Measurements from ENCODE around the gene ABCA1.

ABCA1 gene

DNA sequence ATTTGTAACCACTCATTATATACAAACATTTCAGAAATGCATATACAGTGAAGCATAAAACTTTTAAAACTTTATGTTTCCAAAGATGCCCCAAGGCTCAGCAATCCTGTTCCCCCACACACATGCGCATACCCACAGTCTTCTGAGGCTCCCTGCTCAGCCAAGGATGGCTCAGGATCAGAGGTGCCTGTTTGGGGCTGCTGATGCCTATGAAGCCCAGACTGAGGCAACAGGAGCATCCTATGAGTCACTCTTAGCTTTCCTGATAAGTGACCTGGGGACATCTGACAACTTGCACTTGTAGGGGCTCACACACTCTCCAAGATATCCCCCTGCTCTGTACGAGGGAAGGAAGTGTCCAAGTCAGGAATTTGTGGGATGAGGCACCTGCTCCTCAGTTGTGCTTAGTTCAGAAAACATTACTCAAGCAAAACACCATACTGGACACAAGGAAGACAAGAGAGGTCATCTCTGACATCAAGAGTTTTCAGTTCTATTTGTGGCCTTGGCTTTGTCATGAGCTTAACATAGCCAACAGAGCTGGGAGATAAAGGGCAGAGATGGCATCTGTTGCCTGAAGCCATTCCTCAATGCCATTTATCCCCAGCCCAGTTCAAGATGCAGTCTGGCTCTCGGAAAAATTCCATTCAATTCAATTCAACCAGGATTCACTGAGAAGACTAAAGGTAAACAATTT, 101.7 kb downstream of the ABCA1 start:
- Histone ChIP-seq H3K4me3 (ENCODE audit: control insufficient read depth in 1 of 7, extremely low read depth in 1 of 7, insufficient read depth in 4 of 7, low read depth in 2 of 7, low read length in 6 of 7) (no peak overlapping the region), H3K27ac (ENCODE audit: insufficient read depth in 1 of 2, low read depth in 1 of 2, low read length in 2 of 2, poor library complexity in 1 of 2, severe bottlenecking in 2 of 2) (no peak overlapping the region), H3K9me3 (ENCODE audit: control extremely low read depth in 1 of 5, control insufficient read depth in 4 of 5, insufficient read depth in 2 of 5, low read depth in 1 of 5, low read length in 4 of 5) (no peaks in the 10 kb centered on the region), H3K4me1 (ENCODE audit: control extremely low read depth in 1 of 4, control insufficient read depth in 4 of 4, insufficient read depth in 4 of 4, low read length in 3 of 4) (peaks cover 3 to 20% (median 12%) of the 10 kb centered on the region in 4 experiments), H3K27me3 (replicated peaks in 2 of 5; ENCODE audit: control insufficient read depth in 4 of 5, insufficient read depth in 5 of 5, low read length in 4 of 5) (no peaks in the 10 kb centered on the region), H3K36me3 (ENCODE audit: control insufficient read depth in 4 of 4, insufficient read depth in 4 of 4, low read length in 3 of 4) (peaks cover 12 to 39% (median 23%) of the 10 kb centered on the region in 4 experiments)
- 100% methylated on average over 1 of the region's 3 CpGs for WGBS (ENCODE audit: insufficient coverage)
- CTCF ChIA-PET: no interaction called here
- POLR2A ChIA-PET: no interaction called here
- DNase-seq: no peak

DNA sequence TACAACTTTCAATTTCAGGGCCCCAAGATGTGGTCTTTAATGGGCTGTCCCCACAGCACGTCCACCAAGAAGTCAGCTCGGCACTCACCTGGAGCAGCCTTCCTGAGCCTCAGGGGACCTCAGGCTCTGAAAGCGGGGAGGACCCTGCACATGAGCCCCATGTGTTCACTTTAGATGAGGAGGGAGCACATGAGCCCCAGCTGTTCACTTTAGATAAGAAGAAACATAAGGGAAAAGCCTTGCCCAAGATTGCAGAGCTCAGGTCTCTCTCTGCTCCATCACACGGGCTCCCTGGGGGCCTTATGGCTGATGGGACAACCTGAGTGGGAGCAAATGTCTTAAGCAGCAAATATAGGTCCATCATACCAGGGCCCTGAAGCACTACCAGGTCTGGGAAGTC, 107.6 kb downstream of the ABCA1 start:
- DNase-seq: peak in 1 of 3 donors; percentile 10
- Histone ChIP-seq H3K4me3 (ENCODE audit: control insufficient read depth in 1 of 7, extremely low read depth in 1 of 7, insufficient read depth in 4 of 7, low read depth in 2 of 7, low read length in 6 of 7) (no peak overlapping the region), H3K36me3 (ENCODE audit: control insufficient read depth in 4 of 4, insufficient read depth in 4 of 4, low read length in 3 of 4) (peaks cover 9 to 41% (median 32%) of the 10 kb centered on the region in 4 experiments), H3K27me3 (replicated peaks in 2 of 5; ENCODE audit: control insufficient read depth in 4 of 5, insufficient read depth in 5 of 5, low read length in 4 of 5) (no peaks in the 10 kb centered on the region), H3K27ac (ENCODE audit: insufficient read depth in 1 of 2, low read depth in 1 of 2, low read length in 2 of 2, poor library complexity in 1 of 2, severe bottlenecking in 2 of 2) (no peak overlapping the region), H3K9me3 (ENCODE audit: control extremely low read depth in 1 of 5, control insufficient read depth in 4 of 5, insufficient read depth in 2 of 5, low read depth in 1 of 5, low read length in 4 of 5) (peaks cover 0 to 9% (median 2%) of the 10 kb centered on the region in 5 experiments), H3K4me1 (ENCODE audit: control extremely low read depth in 1 of 4, control insufficient read depth in 4 of 4, insufficient read depth in 4 of 4, low read length in 3 of 4) (no peaks in the 10 kb centered on the region)
- WGBS (ENCODE audit: insufficient coverage): 96% methylated on average over 2 of the region's 4 CpGs
- ChIA-PET CTCF (interaction anchor here (1.5 kb wide), 1 partner anchor 8 kb away, joined by 4 read pairs; no protein-coding TSS in a partner anchor), POLR2A (interaction anchor here (0.6 kb wide), 1 partner anchor 15 kb away, joined by 5 read pairs; no protein-coding TSS in a partner anchor)

DNA sequence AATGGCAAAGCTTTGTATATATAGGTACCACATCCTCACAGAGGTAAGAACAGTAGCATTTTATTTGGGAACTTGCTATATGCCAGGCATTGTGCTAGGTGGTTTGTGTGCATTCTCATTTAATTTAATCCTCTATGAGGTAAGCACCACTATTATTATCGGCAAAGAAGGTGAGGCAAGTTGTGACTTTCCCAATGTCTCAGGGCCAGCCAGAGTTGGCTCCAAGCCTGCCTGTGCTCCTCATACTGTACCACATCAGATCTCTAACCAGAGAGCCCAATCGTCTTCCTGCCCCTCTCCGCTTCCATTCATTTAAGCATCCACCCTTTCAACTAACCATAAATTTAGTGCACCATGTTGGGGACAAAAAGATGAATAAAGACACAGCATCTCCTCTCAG, 108.9 kb downstream of the ABCA1 start:
- WGBS (ENCODE audit: insufficient coverage): 95% methylated on average over 3 of the region's 3 CpGs

DNA sequence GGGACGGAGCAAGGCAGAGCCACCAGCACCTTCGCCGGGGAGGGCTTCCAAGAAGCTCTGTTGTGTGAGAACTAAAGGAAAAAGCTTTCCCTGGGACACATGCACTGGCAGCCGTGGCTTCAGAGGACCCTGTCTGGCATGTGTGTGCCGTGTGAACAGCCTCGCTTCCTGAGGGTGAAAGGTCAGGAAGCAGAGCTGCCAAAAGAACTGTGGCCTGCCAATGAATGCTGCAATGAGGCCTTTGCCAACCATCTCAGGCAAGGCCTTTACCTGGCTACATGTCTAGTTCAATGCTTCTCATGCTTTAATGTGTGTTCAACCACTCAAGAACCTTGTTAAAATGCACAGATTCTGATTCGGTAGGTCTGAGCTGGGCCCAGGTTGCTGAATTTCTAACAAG, 110.5 kb downstream of the ABCA1 start:
- no peak for DNase-seq
- CTCF ChIA-PET: interaction anchor here (0.6 to 1.3 kb wide), 4 partner anchors 11 to 598 kb away, joined by 3 to 4 read pairs (median 3); no protein-coding TSS in a partner anchor
- WGBS (ENCODE audit: insufficient coverage): 99% methylated on average over 7 of the region's 7 CpGs
- POLR2A ChIA-PET: no interaction called here
- Histone ChIP-seq H3K36me3 (ENCODE audit: control insufficient read depth in 4 of 4, insufficient read depth in 4 of 4, low read length in 3 of 4) (peaks cover 0 to 44% (median 28%) of the 10 kb centered on the region in 4 experiments), H3K4me3 (ENCODE audit: control insufficient read depth in 1 of 7, extremely low read depth in 1 of 7, insufficient read depth in 4 of 7, low read depth in 2 of 7, low read length in 6 of 7) (no peak overlapping the region), H3K27ac (ENCODE audit: insufficient read depth in 1 of 2, low read depth in 1 of 2, low read length in 2 of 2, poor library complexity in 1 of 2, severe bottlenecking in 2 of 2) (no peak overlapping the region), H3K4me1 (ENCODE audit: control extremely low read depth in 1 of 4, control insufficient read depth in 4 of 4, insufficient read depth in 4 of 4, low read length in 3 of 4) (no peaks in the 10 kb centered on the region), H3K9me3 (ENCODE audit: control extremely low read depth in 1 of 5, control insufficient read depth in 4 of 5, insufficient read depth in 2 of 5, low read depth in 1 of 5, low read length in 4 of 5) (peaks cover 0 to 9% (median 2%) of the 10 kb centered on the region in 5 experiments), H3K27me3 (replicated peaks in 2 of 5; ENCODE audit: control insufficient read depth in 4 of 5, insufficient read depth in 5 of 5, low read length in 4 of 5) (no peaks in the 10 kb centered on the region)

More for the DNA sequence above, 108.9 kb downstream of the ABCA1 start:
- POLR2A ChIA-PET: no interaction called here
- Histone ChIP-seq H3K27ac (ENCODE audit: insufficient read depth in 1 of 2, low read depth in 1 of 2, low read length in 2 of 2, poor library complexity in 1 of 2, severe bottlenecking in 2 of 2) (no peak overlapping the region), H3K27me3 (replicated peaks in 2 of 5; ENCODE audit: control insufficient read depth in 4 of 5, insufficient read depth in 5 of 5, low read length in 4 of 5) (no peaks in the 10 kb centered on the region), H3K4me3 (ENCODE audit: control insufficient read depth in 1 of 7, extremely low read depth in 1 of 7, insufficient read depth in 4 of 7, low read depth in 2 of 7, low read length in 6 of 7) (no peak overlapping the region), H3K9me3 (ENCODE audit: control extremely low read depth in 1 of 5, control insufficient read depth in 4 of 5, insufficient read depth in 2 of 5, low read depth in 1 of 5, low read length in 4 of 5) (peaks cover 0 to 9% (median 2%) of the 10 kb centered on the region in 5 experiments), H3K36me3 (ENCODE audit: control insufficient read depth in 4 of 4, insufficient read depth in 4 of 4, low read length in 3 of 4) (peaks cover 4 to 42% (median 30%) of the 10 kb centered on the region in 4 experiments), H3K4me1 (ENCODE audit: control extremely low read depth in 1 of 4, control insufficient read depth in 4 of 4, insufficient read depth in 4 of 4, low read length in 3 of 4) (no peaks in the 10 kb centered on the region)
- no peak for DNase-seq
- CTCF ChIA-PET: interaction anchor here (1.5 to 1.7 kb wide), 2 partner anchors 10 to 20 kb away, joined by 4 to 5 read pairs; no protein-coding TSS in a partner anchor

DNA sequence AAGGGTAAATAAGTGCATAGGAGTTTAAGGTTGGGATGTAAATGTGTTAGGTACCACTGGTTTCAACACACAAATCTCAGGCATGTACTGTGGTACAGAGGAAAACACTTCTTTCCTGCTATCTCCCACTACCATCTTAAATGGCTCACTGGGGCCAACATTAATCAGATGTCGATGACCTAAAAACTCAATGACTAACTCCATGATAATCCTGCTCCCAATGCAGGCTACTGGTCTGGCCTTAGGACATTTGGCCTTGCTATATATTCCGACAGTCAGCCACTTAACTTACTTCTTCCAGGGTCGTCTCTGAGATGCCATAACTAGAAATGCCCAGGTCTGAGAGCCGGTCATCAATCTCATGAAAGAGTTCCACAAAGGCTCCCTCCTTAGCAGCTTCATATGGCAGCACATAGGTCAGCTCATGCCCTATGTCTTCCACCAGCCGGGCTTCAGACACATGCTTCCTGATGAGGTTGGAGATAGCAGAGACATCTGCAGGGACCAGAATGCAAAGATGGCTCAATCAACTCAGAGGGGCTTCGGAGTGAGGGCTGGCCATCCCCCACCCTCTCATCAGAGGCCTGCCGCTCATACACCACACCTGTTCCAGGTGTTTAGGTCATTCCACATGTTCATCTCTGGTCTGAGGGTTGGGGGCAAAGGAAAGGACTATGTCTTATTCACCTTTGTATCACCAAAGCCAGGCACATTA, 111.9 kb downstream of the ABCA1 start:
- WGBS (ENCODE audit: insufficient coverage): 96% methylated on average over 5 of the region's 7 CpGs

DNA sequence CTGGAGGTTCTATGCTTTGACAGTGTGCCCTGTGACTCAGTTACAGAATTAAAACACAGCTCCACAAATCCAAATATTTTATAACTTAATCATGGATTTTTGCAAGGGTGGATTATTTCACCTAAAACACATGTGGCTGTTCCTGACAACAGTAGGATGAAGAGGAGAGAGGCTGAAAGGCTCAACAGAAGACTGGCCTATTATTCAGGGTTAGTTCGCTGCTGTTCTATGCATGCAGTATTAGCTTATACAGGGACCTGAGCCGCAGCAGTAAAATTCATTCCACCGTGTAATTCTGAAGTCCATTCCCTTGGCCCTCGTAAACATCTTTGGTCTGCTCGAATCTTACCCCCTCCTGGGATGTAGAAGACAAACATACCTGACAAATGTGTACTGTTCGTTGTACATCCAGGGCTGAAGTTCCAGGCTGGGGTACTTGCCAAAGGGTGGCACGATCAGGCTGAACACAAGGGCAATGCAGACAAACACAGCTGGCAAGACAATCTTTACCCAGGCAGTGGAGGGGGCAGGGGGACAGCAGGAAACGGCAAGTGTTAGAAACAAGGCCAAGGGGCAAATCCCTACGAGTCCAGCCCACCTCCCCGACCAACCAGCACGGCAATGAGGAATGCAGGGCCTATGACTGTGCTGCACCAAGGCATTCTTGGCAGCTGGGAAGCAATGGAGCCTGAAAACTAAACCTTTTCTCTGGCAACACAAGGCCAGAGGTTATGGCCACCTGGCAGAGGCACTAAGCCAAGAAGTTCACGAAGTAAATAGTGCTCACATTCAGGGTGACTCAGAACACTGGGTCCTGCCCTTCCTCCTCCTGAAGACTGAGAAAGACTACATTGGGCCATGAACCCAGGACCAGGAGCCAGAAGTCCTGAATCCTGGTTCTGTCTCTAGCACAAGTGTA, 117.3 kb downstream of the ABCA1 start:
- H3K4me3 ChIP-seq (ENCODE audit: control insufficient read depth in 1 of 7, extremely low read depth in 1 of 7, insufficient read depth in 4 of 7, low read depth in 2 of 7, low read length in 6 of 7): no peak overlapping the region
- H3K4me1 ChIP-seq (ENCODE audit: control extremely low read depth in 1 of 4, control insufficient read depth in 4 of 4, insufficient read depth in 4 of 4, low read length in 3 of 4): no peaks in the 10 kb centered on the region
- H3K27ac ChIP-seq (ENCODE audit: insufficient read depth in 1 of 2, low read depth in 1 of 2, low read length in 2 of 2, poor library complexity in 1 of 2, severe bottlenecking in 2 of 2): no peak overlapping the region
- POLR2A ChIA-PET: no interaction called here
- CTCF ChIA-PET: no interaction called here
- no peaks in the 10 kb centered on the region for H3K27me3 ChIP-seq (replicated peaks in 2 of 5; ENCODE audit: control insufficient read depth in 4 of 5, insufficient read depth in 5 of 5, low read length in 4 of 5)
- no peak for DNase-seq
- H3K36me3 ChIP-seq (ENCODE audit: control insufficient read depth in 4 of 4, insufficient read depth in 4 of 4, low read length in 3 of 4): peaks cover 2 to 22% (median 10%) of the 10 kb centered on the region in 4 experiments
- 98% methylated on average over 12 of the region's 12 CpGs for WGBS (ENCODE audit: insufficient coverage)
- H3K9me3 ChIP-seq (ENCODE audit: control extremely low read depth in 1 of 5, control insufficient read depth in 4 of 5, insufficient read depth in 2 of 5, low read depth in 1 of 5, low read length in 4 of 5): peaks cover 0 to under 1% (median 0%) of the 10 kb centered on the region in 5 experiments

More for the DNA sequence above, 111.9 kb downstream of the ABCA1 start:
- no peak for DNase-seq
- CTCF ChIA-PET: interaction anchor here (1.1 to 1.3 kb wide), 3 partner anchors 12 to 600 kb away, joined by 3 read pairs; no protein-coding TSS in a partner anchor
- Histone ChIP-seq H3K27me3 (replicated peaks in 2 of 5; ENCODE audit: control insufficient read depth in 4 of 5, insufficient read depth in 5 of 5, low read length in 4 of 5) (no peaks in the 10 kb centered on the region), H3K9me3 (ENCODE audit: control extremely low read depth in 1 of 5, control insufficient read depth in 4 of 5, insufficient read depth in 2 of 5, low read depth in 1 of 5, low read length in 4 of 5) (peaks cover 0 to 9% (median 2%) of the 10 kb centered on the region in 5 experiments), H3K36me3 (ENCODE audit: control insufficient read depth in 4 of 4, insufficient read depth in 4 of 4, low read length in 3 of 4) (peaks cover 0 to 41% (median 24%) of the 10 kb centered on the region in 4 experiments), H3K4me3 (ENCODE audit: control insufficient read depth in 1 of 7, extremely low read depth in 1 of 7, insufficient read depth in 4 of 7, low read depth in 2 of 7, low read length in 6 of 7) (no peak overlapping the region), H3K4me1 (ENCODE audit: control extremely low read depth in 1 of 4, control insufficient read depth in 4 of 4, insufficient read depth in 4 of 4, low read length in 3 of 4) (no peaks in the 10 kb centered on the region), H3K27ac (ENCODE audit: insufficient read depth in 1 of 2, low read depth in 1 of 2, low read length in 2 of 2, poor library complexity in 1 of 2, severe bottlenecking in 2 of 2) (no peak overlapping the region)
- POLR2A ChIA-PET: no interaction called here
